Fibroblast of the conjunctiva (primary cell): ENCODE data around the gene CDH10.

Source experiments
- DNase-seq: peaks from one replicate; pipeline ENCODE4 v3.0.0-alpha.2; 2010; ENCODE audit warnings: low read depth

The CDH10 gene

DNA sequence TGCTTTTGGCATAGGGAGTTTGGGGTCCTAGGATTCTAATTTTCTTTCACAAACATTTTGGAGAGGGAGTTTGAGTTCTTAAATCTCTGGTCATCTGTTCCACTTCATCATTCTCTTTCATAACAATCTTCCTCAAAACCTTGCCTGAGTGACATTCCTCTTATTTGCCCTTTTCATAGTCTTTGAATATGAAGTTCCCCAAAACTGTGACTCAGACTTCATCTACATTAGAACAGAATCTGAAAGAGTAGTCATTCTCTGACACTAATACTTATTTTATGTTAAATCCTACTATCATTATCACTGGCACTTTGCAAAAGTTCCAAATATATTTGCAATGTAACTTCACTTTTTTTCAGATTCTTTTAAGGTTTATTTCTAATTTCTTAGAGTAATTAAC, 163.8 kb downstream of the CDH10 start:
- no peak for DNase-seq

DNA sequence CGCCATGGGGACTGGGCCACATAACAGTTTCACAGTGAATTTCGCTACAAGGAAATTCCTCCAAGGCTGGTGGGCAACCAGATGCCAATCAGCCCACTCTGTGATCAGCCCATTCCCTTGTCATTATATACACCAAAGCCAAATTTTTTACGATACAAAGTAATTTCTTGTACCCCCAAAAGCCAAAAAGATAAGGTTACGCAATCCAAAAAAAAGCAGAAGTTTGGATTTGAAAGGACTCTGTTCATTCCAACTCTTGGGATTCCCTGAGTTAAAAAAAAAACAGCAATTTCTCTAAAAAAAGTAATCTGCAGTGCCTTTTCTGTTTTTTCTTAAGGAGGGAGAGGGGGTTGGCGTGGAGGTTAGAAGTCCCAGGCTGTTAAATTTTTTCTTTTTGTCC, 166.8 kb downstream of the CDH10 start:
- no peak for DNase-seq

DNA sequence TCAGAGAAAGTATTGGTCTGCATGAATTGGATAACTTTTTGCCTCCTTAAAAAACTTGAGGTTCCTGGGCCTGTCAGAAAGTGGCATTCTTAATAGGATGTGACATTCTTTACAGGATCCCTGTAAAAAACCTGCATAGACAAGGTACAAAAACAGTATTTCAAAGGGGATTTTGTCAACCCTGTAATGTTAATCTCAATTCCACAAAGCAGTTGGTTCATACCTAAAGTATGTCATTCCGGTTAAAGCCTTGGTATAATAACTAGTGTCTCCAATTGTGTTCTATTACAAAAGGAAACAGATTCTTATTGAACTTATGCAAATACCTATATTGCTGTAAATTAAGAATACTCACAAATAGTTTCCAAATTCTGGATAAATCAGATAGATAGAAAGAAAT, 169.7 kb downstream of the CDH10 start:
- DNase-seq = no peak

DNA sequence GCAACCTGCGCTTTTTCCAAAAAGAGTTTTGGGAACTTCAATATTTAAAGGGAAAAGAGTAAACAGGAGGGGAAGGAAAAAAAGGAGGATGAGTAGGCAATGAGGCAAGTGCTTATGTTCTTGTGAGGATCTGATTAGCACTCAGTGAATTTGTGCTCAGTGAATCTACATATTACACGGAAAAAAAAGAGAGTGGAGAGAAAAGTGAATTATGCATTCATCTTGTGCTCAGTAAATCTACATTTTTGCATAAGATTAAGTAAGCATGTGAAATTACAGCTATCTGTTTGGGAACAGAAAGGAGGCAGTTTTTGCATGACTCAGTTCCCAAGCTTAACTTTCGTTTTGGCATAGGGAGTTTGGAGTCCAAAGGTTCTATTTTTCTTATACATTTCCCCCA, 170.1 kb downstream of the CDH10 start:
- no peak for DNase-seq

DNA sequence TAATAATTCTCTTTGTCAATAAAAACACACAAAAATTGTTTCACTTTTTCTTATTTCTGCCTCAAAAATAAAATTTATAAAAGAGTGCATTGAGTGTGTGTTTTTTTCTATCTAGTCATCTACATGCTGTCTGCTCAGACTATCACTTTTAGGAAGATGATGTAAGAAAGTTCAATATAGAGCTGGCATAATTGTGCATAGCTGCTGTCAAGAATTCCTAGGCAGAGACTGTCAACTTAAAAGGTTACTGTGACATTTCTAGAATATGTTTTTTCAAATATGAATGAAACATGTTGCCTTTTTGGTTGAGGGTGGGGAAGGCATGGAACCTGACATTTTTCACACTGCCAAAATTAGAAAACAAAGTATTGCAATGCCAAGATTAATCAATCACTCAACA, 172.3 kb downstream of the CDH10 start:
- DNase-seq = no peak

DNA sequence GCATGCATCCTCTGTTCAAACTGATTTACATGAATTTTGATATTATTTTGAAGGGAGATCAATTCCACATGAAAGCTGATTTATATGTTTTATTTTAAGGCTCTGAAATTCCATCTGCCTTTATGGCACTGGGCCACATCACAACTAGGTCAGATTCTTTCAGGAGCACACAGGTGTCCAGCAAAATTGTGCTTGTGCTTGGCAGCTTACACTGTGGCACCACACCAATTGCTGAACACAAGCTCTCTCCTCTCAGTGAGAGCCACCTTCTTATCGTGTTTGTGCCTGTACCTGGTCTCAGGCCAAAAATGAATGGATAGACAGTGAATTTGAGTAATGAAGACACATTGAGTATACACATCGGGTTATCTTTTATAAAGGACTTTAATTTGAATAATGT, 200.4 kb downstream of the CDH10 start:
- DNase-seq = no peak

DNA sequence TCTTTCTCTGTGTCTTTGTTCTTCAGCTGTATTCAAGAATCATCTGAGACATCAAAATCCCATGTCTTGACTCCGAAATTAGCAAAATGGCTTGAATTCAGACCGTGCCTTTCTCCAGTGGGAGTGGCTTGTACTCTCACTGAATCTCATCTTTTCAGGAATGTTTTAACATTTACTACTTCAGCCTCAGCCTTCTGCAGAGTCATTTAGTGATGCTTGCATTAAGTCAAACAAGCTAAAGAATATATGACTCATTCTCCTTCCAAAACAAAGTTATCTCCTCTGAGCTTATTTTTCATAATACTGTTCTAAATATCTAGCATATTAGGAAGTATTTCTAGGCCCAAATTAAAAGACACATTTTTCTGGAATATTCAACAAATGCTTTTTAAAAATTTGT, 205.3 kb downstream of the CDH10 start:
- no peak for DNase-seq
